Measurements from ENCODE around the gene STUB1. TPM values are rescaled to one million over a fixed set of nuclear protein-coding genes. Genes with fewer than 3 reads are reported as not detected.

Gene STUB1
- total RNA-seq, 1 donor from 2014 or later: 124 TPM

- H3K27me3 ChIP-seq: no peaks in the 10 kb centered on the region
- no peaks in the 10 kb centered on the region for H3K9me3 ChIP-seq
- no peak for TF ChIP-seq POLR2AphosphoS5 (IDR thresholded peaks at IDR 0.05; ENCODE audit: insufficient read depth in 1 of 2, low read depth in 1 of 2)
- peaks cover 0 to 21% of the 10 kb centered on the region in 2 donors for H3K36me3 ChIP-seq
- peak overlapping the region; percentile 15 for H3K27ac ChIP-seq
- peaks cover 56% of the 10 kb centered on the region for H3K4me1 ChIP-seq
- intact Hi-C loops (cut with DNase I): no loop called here
- H3K4me3 ChIP-seq: no peak overlapping the region
- DNase-seq (ENCODE audit: extremely low spot score in 2 of 2): no peak
Measured at GRCh38 chr16:676913-677312, 3.3 kb upstream of the STUB1 start.

- intact Hi-C loops (cut with DNase I): no loop called here
- Histone ChIP-seq H3K9me3 (no peaks in the 10 kb centered on the region), H3K4me1 (peaks cover 62% of the 10 kb centered on the region), H3K36me3 (peaks cover 0 to 21% of the 10 kb centered on the region in 2 donors), H3K27me3 (no peaks in the 10 kb centered on the region), H3K4me3 (no peak overlapping the region), H3K27ac (no peak overlapping the region)
- DNase-seq (ENCODE audit: extremely low spot score in 2 of 2): no peak
- TF ChIP-seq POLR2AphosphoS5 (IDR thresholded peaks at IDR 0.05; ENCODE audit: insufficient read depth in 1 of 2, low read depth in 1 of 2) (no peak), POLR2A (IDR thresholded peaks at IDR 0.05) (no peak), CTCF (IDR thresholded peaks at IDR 0.05) (no peak)
Measured at GRCh38 chr16:677316-678190, 2.7 kb upstream of the STUB1 start.

GRCh38 chr16:678209-678857 lies 1.9 kb upstream of the STUB1 start:
- intact Hi-C loops (cut with DNase I): no loop called here
- Histone ChIP-seq H3K27ac (no peak overlapping the region), H3K27me3 (no peaks in the 10 kb centered on the region), H3K4me3 (no peak overlapping the region), H3K36me3 (peaks cover 0 to 20% of the 10 kb centered on the region in 2 donors), H3K4me1 (peaks cover 70% of the 10 kb centered on the region), H3K9me3 (no peaks in the 10 kb centered on the region)
- no peak for DNase-seq (ENCODE audit: extremely low spot score in 2 of 2)
- TF ChIP-seq POLR2A (IDR thresholded peaks at IDR 0.05) (no peak), CTCF (IDR thresholded peaks at IDR 0.05) (no peak), POLR2AphosphoS5 (IDR thresholded peaks at IDR 0.05; ENCODE audit: insufficient read depth in 1 of 2, low read depth in 1 of 2) (no peak)

DNA sequence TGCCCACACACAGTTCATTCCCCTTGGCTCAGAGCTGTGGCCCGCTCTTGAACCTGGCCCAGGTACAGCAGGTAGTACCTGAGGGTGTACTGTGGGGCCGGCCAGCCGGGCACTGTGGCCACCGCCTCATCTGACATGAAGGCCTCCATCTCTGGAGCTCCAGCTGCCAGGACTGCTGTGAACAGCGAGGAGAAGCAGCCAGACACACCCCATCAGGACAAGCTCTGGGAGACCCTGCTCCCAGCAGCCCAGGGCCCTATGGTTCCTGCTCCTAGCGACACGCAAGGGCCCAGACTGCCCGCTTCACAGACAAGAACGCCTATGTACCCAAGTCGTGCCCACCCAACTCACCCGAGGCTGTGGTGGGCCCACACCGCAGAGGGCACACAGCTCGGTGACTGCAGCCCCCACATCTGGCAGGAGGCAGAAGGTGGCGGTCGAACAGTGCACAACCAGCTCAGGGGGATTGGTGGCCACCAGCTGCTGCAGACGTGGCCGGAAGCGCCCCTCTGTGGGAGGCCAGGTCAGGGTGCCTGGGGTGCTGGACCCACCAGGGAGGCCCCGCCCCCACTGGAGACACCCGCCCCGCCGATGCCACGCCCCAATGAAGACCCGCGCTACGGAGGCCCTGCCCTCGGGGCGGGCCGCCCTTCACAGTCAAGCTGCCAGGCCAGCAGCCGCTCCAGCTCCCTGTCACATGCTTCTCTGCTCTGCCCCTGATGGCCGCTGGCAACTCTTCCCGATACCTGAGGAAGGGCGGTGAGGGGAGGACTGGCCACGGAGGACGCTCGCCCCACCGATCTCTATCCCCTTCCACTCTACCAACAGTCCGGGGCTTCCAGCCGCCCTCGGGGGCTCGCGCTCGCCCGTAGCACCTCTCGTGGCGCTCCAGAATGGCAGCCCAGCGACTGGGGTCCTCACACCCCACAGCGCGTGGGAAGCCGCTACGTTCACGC lies 1.1 kb upstream of the STUB1 start:
- peak overlapping the region; percentile 79 to 83 for H3K4me3 ChIP-seq
- peaks cover 75% of the 10 kb centered on the region for H3K4me1 ChIP-seq
- no peaks in the 10 kb centered on the region for H3K27me3 ChIP-seq
- H3K36me3 ChIP-seq: peaks cover 0 to 17% of the 10 kb centered on the region in 2 donors
- H3K27ac ChIP-seq: peak overlapping the region; percentile 77
- no peak for TF ChIP-seq POLR2A (IDR thresholded peaks at IDR 0.05)
- TF ChIP-seq POLR2AphosphoS5 (IDR thresholded peaks at IDR 0.05; ENCODE audit: insufficient read depth in 1 of 2, low read depth in 1 of 2): no peak
- TF ChIP-seq CTCF (IDR thresholded peaks at IDR 0.05): no peak
- intact Hi-C loops (cut with DNase I): no loop called here
- no peak for DNase-seq (ENCODE audit: extremely low spot score in 2 of 2)
- no peaks in the 10 kb centered on the region for H3K9me3 ChIP-seq

- TF ChIP-seq POLR2A (IDR thresholded peaks at IDR 0.05) (no peak), CTCF (IDR thresholded peaks at IDR 0.05) (no peak), POLR2AphosphoS5 (IDR thresholded peaks at IDR 0.05; ENCODE audit: insufficient read depth in 1 of 2, low read depth in 1 of 2) (no peak)
- no peak for DNase-seq (ENCODE audit: extremely low spot score in 2 of 2)
- Histone ChIP-seq H3K9me3 (no peaks in the 10 kb centered on the region), H3K4me3 (peak overlapping the region; percentile 79 to 83), H3K36me3 (peaks cover 0 to 22% of the 10 kb centered on the region in 2 donors), H3K27me3 (no peaks in the 10 kb centered on the region), H3K4me1 (peaks cover 75% of the 10 kb centered on the region), H3K27ac (peak overlapping the region; percentile 82)
- intact Hi-C loops (cut with DNase I): no loop called here
Measured at GRCh38 chr16:680625-680945, 375 bp downstream of the STUB1 start.

Measured in vagina (tissue), 2 donors.